ENCODE measurements around the gene E2F6. TPM values are rescaled to one million over a fixed set of nuclear protein-coding genes. Genes with fewer than 3 reads are reported as not detected.

The E2F6 gene
- total and polyA plus RNA-seq, 2 of the 13 experiments (the other 11 are each of a cell fraction or from before 2014, with no cell fraction given), result 27.3 to 36.0 TPM

- TF ChIP-seq ATF6 (CRISPR knock-in tag; conservative IDR thresholded peaks at IDR 0.05), result no peak
- TF ChIP-seq ZFYVE20 (CRISPR knock-in tag; IDR thresholded peaks at IDR 0.05; ENCODE audit: borderline replicate concordance, low read depth), result no peak
- no peak for TF ChIP-seq MXD4 (CRISPR knock-in tag; IDR thresholded peaks at IDR 0.05)
- no peak for TF ChIP-seq HNRNPUL1 (IDR thresholded peaks at IDR 0.05; ENCODE audit: low read depth, low read length)
- TF ChIP-seq CAMTA2 (CRISPR knock-in tag; IDR thresholded peaks at IDR 0.05; ENCODE audit: borderline replicate concordance), result no peak
- TF ChIP-seq PHB2 (IDR thresholded peaks at IDR 0.05; ENCODE audit: partially characterized antibody), result no peak
- no peak for TF ChIP-seq ZSCAN12 (CRISPR knock-in tag; IDR thresholded peaks at IDR 0.05)
- TF ChIP-seq KDM5B (CRISPR knock-in tag; IDR thresholded peaks at IDR 0.05; ENCODE audit: borderline replicate concordance), result no peak
- peak; percentile 55; the same call in 1 of the 2 replicates for TF ChIP-seq ZMYM4 (CRISPR knock-in tag; IDR thresholded peaks at IDR 0.05)
- TF ChIP-seq GATAD1 (CRISPR knock-in tag; IDR thresholded peaks at IDR 0.05), result peak; percentile 54; the same call in 1 of the 2 replicates
- TF ChIP-seq, protein P1, sequence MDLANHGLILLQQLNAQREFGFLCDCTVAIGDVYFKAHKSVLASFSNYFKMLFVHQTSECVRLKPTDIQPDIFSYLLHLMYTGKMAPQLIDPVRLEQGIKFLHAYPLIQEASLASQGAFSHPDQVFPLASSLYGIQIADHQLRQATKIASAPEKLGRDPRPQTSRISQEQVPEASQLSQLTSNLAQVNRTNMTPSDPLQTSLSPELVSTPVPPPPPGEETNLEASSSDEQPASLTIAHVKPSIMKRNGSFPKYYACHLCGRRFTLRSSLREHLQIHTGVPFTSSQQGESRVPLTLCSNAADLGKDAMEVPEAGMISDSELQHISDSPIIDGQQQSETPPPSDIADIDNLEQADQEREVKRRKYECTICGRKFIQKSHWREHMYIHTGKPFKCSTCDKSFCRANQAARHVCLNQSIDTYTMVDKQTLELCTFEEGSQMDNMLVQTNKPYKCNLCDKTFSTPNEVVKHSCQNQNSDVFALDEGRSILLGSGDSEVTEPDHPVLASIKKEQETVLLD (CRISPR knock-in tag; IDR thresholded peaks at IDR 0.05; ENCODE audit: low read depth), result no peak
- TF ChIP-seq ONECUT2 (CRISPR knock-in tag; IDR thresholded peaks at IDR 0.05), result no peak
- no peak for TF ChIP-seq ZNF567 (CRISPR knock-in tag; IDR thresholded peaks at IDR 0.05; ENCODE audit: borderline replicate concordance)
- no peak for TF ChIP-seq ZNF616 (CRISPR knock-in tag; IDR thresholded peaks at IDR 0.05; ENCODE audit: low read depth)
- no peak for TF ChIP-seq SMC3 (IDR thresholded peaks at IDR 0.05; ENCODE audit: low read length)
- TF ChIP-seq NONO (IDR thresholded peaks at IDR 0.05), result no peak
- no peak; the same call in 1 of the 2 replicates for TF ChIP-seq NONO (CRISPR knock-in tag; conservative IDR thresholded peaks at IDR 0.05)
- TF ChIP-seq, protein P2, sequence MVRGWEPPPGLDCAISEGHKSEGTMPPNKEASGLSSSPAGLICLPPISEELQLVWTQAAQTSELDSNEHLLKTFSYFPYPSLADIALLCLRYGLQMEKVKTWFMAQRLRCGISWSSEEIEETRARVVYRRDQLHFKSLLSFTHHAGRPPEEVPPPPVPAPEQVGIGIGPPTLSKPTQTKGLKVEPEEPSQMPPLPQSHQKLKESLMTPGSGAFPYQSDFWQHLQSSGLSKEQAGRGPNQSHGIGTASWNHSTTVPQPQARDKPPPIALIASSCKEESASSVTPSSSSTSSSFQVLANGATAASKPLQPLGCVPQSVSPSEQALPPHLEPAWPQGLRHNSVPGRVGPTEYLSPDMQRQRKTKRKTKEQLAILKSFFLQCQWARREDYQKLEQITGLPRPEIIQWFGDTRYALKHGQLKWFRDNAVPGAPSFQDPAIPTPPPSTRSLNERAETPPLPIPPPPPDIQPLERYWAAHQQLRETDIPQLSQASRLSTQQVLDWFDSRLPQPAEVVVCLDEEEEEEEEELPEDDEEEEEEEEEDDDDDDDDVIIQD (CRISPR knock-in tag; IDR thresholded peaks at IDR 0.05; ENCODE audit: low read depth), result peak; percentile 63; the same call in 1 of the 2 replicates
- TF ChIP-seq, protein P3, sequence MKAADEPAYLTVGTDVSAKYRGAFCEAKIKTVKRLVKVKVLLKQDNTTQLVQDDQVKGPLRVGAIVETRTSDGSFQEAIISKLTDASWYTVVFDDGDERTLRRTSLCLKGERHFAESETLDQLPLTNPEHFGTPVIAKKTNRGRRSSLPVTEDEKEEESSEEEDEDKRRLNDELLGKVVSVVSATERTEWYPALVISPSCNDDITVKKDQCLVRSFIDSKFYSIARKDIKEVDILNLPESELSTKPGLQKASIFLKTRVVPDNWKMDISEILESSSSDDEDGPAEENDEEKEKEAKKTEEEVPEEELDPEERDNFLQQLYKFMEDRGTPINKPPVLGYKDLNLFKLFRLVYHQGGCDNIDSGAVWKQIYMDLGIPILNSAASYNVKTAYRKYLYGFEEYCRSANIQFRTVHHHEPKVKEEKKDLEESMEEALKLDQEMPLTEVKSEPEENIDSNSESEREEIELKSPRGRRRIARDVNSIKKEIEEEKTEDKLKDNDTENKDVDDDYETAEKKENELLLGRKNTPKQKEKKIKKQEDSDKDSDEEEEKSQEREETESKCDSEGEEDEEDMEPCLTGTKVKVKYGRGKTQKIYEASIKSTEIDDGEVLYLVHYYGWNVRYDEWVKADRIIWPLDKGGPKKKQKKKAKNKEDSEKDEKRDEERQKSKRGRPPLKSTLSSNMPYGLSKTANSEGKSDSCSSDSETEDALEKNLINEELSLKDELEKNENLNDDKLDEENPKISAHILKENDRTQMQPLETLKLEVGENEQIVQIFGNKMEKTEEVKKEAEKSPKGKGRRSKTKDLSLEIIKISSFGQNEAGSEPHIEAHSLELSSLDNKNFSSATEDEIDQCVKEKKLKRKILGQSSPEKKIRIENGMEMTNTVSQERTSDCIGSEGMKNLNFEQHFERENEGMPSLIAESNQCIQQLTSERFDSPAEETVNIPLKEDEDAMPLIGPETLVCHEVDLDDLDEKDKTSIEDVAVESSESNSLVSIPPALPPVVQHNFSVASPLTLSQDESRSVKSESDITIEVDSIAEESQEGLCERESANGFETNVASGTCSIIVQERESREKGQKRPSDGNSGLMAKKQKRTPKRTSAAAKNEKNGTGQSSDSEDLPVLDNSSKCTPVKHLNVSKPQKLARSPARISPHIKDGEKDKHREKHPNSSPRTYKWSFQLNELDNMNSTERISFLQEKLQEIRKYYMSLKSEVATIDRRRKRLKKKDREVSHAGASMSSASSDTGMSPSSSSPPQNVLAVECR (CRISPR knock-in tag; IDR thresholded peaks at IDR 0.05; ENCODE audit: borderline replicate concordance), result no peak; the same call in 1 of the 2 replicates
- TF ChIP-seq ZNF20 (CRISPR knock-in tag; IDR thresholded peaks at IDR 0.05), result no peak
- peak; percentile 61; the same call in 1 of the 2 replicates for TF ChIP-seq ZNF136 (CRISPR knock-in tag; IDR thresholded peaks at IDR 0.05; ENCODE audit: low read depth)
Observed at GRCh38 chr2:11422901-11423435, 43.0 kb downstream of the E2F6 start (continued).

All from HepG2 (cell line).